ENCODE data around the gene RAD52. TPM values are rescaled to one million over a fixed set of nuclear protein-coding genes. Genes with fewer than 3 reads are reported as not detected.
A peak's percentile ranks its signal among the peaks of the same experiment; 100 is the strongest.

Gene RAD52
- total RNA-seq, 1 experiment from 2014 or later, result 17.4 TPM

DNA sequence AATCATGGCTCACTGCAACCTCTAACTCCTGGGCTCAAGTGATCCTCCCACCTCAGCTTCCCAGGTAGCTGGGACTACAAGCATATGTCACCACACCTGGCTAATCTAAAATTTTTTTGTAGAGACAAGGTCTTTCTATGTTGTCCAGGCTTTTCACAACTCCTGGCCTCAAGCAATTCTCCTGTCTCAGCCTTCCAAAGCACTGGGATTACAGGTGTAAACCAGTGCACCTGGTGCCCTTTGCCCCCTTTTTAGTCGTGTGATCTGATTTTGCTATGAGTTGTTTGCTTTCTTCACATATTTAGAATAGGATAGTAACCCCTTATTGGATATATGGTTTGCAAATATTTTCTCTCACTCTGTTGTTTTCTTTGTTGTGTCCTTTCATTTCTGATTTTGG lies 1.7 kb upstream of the RAD52 start:
- H3K27ac ChIP-seq (ENCODE audit: low read length), result no peak overlapping the region
- BruUV-seq (replicated peaks), result no TSS peak
- DNase-seq (no peak), ATAC-seq (no peak)
- H4K20me1 ChIP-seq (ENCODE audit: low read length), result no peaks in the 10 kb centered on the region
- H3F3A ChIP-seq (ENCODE audit: low read length, unreplicated experiment), result no peaks in the 10 kb centered on the region
- intact Hi-C loops (cut with micrococcal nuclease), result loop anchor here (5.0 kb wide), 2 partner anchors 36 to 141 kb away; no protein-coding TSS in a partner anchor
- H3K4me1 ChIP-seq (ENCODE audit: insufficient read depth, low read length), result peaks cover 18% of the 10 kb centered on the region
- no peak overlapping the region for H3K9ac ChIP-seq (ENCODE audit: low read length)
- H3K9me2 ChIP-seq (replicated peaks; ENCODE audit: low read length), result no peaks in the 10 kb centered on the region
- H3K27me3 ChIP-seq (ENCODE audit: low read length), result no peaks in the 10 kb centered on the region
- ChIA-PET CTCF (no interaction called here), POLR2A (ENCODE audit: unreplicated experiment) (no interaction called here)
- H3K4me2 ChIP-seq (ENCODE audit: low read length), result no peak overlapping the region
- TF ChIP-seq, protein P1, sequence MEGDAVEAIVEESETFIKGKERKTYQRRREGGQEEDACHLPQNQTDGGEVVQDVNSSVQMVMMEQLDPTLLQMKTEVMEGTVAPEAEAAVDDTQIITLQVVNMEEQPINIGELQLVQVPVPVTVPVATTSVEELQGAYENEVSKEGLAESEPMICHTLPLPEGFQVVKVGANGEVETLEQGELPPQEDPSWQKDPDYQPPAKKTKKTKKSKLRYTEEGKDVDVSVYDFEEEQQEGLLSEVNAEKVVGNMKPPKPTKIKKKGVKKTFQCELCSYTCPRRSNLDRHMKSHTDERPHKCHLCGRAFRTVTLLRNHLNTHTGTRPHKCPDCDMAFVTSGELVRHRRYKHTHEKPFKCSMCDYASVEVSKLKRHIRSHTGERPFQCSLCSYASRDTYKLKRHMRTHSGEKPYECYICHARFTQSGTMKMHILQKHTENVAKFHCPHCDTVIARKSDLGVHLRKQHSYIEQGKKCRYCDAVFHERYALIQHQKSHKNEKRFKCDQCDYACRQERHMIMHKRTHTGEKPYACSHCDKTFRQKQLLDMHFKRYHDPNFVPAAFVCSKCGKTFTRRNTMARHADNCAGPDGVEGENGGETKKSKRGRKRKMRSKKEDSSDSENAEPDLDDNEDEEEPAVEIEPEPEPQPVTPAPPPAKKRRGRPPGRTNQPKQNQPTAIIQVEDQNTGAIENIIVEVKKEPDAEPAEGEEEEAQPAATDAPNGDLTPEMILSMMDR (conservative IDR thresholded peaks at IDR 0.05; ENCODE audit: low read depth, low read length), result no peak
- TF ChIP-seq EZH2phosphoT487 (IDR thresholded peaks at IDR 0.05; ENCODE audit: borderline replicate concordance, low read length), result no peak
- TF ChIP-seq EZH2 (IDR thresholded peaks at IDR 0.05; ENCODE audit: low read length, unreplicated experiment), result no peak
- no peak overlapping the region for H2AFZ ChIP-seq (ENCODE audit: low read length)
- H3K36me3 ChIP-seq (ENCODE audit: low read depth, low read length), result no peaks in the 10 kb centered on the region
- no peaks in the 10 kb centered on the region for H3K9me3 ChIP-seq (ENCODE audit: low read length)
- no peak overlapping the region for H3K4me3 ChIP-seq (ENCODE audit: low read length)
- H3K79me2 ChIP-seq (ENCODE audit: low read length), result peaks cover 31% of the 10 kb centered on the region

DNA sequence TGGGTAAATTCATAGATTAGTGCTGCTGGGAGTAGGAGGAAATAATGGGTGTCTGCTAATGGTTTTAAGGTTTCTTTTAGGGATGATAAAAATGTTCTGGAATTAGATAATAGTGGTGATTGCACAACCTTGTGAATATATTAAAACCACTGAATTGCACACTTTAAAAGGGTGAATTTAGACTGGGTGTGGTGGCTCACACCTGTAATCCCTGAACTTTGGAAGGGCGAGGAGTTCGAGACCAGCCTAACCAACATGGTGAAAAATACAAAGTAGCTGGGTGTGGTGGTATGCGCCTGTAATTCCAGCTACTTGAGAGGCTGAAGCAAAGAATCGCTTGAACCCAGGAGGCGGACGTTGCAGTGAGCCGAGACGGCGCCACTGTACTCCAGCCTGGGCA lies 1.3 kb downstream of the RAD52 start:
- TF ChIP-seq EZH2phosphoT487 (IDR thresholded peaks at IDR 0.05; ENCODE audit: borderline replicate concordance, low read length) (no peak), EZH2 (IDR thresholded peaks at IDR 0.05; ENCODE audit: low read length, unreplicated experiment) (no peak)
- TF ChIP-seq, protein P1 (conservative IDR thresholded peaks at IDR 0.05; ENCODE audit: low read depth, low read length), result no peak
- Histone ChIP-seq H4K20me1 (ENCODE audit: low read length) (no peaks in the 10 kb centered on the region), H3K9me3 (ENCODE audit: low read length) (no peaks in the 10 kb centered on the region), H2AFZ (ENCODE audit: low read length) (no peak overlapping the region), H3K9ac (ENCODE audit: low read length) (peak overlapping the region; percentile 97), H3K27me3 (ENCODE audit: low read length) (no peaks in the 10 kb centered on the region), H3K4me2 (ENCODE audit: low read length) (peak overlapping the region; percentile 91), H3K27ac (ENCODE audit: low read length) (peak overlapping the region; percentile 94; the same call in 1 of the 2 replicates), H3K9me2 (replicated peaks; ENCODE audit: low read length) (no peaks in the 10 kb centered on the region), H3F3A (ENCODE audit: low read length, unreplicated experiment) (no peaks in the 10 kb centered on the region), H3K4me1 (ENCODE audit: insufficient read depth, low read length) (peaks cover 7% of the 10 kb centered on the region), H3K79me2 (ENCODE audit: low read length) (peaks cover 49% of the 10 kb centered on the region), H3K36me3 (ENCODE audit: low read depth, low read length) (no peaks in the 10 kb centered on the region; the same call in 1 of the 2 replicates), H3K4me3 (ENCODE audit: low read length) (peak overlapping the region; percentile 84)
- POLR2A ChIA-PET (ENCODE audit: unreplicated experiment), result interaction anchor here (0.6 kb wide), 1 partner anchor 25 kb away, joined by 4 read pairs; no protein-coding TSS in a partner anchor
- ATAC-seq (no peak), DNase-seq (no peak)
- no TSS peak for BruUV-seq (replicated peaks)
- intact Hi-C loops (cut with micrococcal nuclease), result loop anchor here (10.0 kb wide), 1 partner anchor 193 kb away; the partner anchor contains the start of gene WNK1
- CTCF ChIA-PET, result no interaction called here

DNA sequence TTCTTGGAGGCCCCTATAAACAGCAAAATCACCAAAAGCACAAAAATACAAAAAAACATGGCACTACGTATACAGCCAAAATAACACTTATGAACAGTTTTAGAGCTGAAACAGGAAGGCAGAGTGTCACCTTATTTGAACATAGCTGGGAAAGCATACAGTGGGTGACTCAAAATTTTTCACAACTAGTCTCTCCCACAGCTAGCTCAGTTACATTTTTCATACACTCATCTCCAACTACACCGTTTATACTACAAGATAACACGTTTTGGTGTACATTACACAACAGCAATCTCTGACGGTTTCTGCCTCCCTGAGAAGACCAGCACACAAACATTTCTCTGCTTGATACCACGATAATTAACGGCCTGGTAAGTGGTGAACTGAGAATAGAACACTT lies 2.9 kb downstream of the RAD52 start:
- peaks cover 59% of the 10 kb centered on the region for H3K79me2 ChIP-seq (ENCODE audit: low read length)
- CTCF ChIA-PET, result interaction anchor here (0.6 kb wide), 1 partner anchor 146 kb away, joined by 3 read pairs; no protein-coding TSS in a partner anchor

More for the DNA sequence above, 2.9 kb downstream of the RAD52 start:
- Histone ChIP-seq H3K27ac (ENCODE audit: low read length) (no peak overlapping the region), H3K4me2 (ENCODE audit: low read length) (no peak overlapping the region), H4K20me1 (ENCODE audit: low read length) (no peaks in the 10 kb centered on the region), H3K4me3 (ENCODE audit: low read length) (no peak overlapping the region), H3K27me3 (ENCODE audit: low read length) (no peaks in the 10 kb centered on the region), H2AFZ (ENCODE audit: low read length) (no peak overlapping the region), H3K9ac (ENCODE audit: low read length) (no peak overlapping the region), H3F3A (ENCODE audit: low read length, unreplicated experiment) (no peaks in the 10 kb centered on the region), H3K4me1 (ENCODE audit: insufficient read depth, low read length) (peaks cover 3% of the 10 kb centered on the region; the same call in 1 of the 2 replicates), H3K9me2 (replicated peaks; ENCODE audit: low read length) (no peaks in the 10 kb centered on the region), H3K36me3 (ENCODE audit: low read depth, low read length) (no peaks in the 10 kb centered on the region; the same call in 1 of the 2 replicates), H3K9me3 (ENCODE audit: low read length) (no peaks in the 10 kb centered on the region)
- POLR2A ChIA-PET (ENCODE audit: unreplicated experiment), result interaction anchor here (0.5 kb wide), 1 partner anchor 145 kb away, joined by 4 read pairs; no protein-coding TSS in a partner anchor
- TF ChIP-seq EZH2 (IDR thresholded peaks at IDR 0.05; ENCODE audit: low read length, unreplicated experiment) (no peak), EZH2phosphoT487 (IDR thresholded peaks at IDR 0.05; ENCODE audit: borderline replicate concordance, low read length) (no peak)
- TF ChIP-seq, protein P1 (conservative IDR thresholded peaks at IDR 0.05; ENCODE audit: low read depth, low read length), result no peak
- ATAC-seq (no peak), DNase-seq (peak; percentile 7)
- intact Hi-C loops (cut with micrococcal nuclease), result loop anchor here (10.0 kb wide), 1 partner anchor 192 kb away; the partner anchor contains the start of gene WNK1
- BruUV-seq (replicated peaks), result no TSS peak
